Activated CD8-positive, alpha-beta memory T cell treated with anti-CD3 and anti-CD28 coated beads for 48 hours (primary cell): ENCODE data around the gene BTBD1.
"Not testable (repeated sequence)": the region's sequence is repeated elsewhere in the genome, so short reads cannot be mapped to it uniquely, and the experiment has no call there.

Experiments
- DNase-seq, 3 experiments: peaks; one replicate each; pipeline ENCODE4 v3.0.0-alpha.2; 2020; ENCODE audit warnings: low read depth in 2 of 3, low spot score in 2 of 3

BTBD1 gene

DNA sequence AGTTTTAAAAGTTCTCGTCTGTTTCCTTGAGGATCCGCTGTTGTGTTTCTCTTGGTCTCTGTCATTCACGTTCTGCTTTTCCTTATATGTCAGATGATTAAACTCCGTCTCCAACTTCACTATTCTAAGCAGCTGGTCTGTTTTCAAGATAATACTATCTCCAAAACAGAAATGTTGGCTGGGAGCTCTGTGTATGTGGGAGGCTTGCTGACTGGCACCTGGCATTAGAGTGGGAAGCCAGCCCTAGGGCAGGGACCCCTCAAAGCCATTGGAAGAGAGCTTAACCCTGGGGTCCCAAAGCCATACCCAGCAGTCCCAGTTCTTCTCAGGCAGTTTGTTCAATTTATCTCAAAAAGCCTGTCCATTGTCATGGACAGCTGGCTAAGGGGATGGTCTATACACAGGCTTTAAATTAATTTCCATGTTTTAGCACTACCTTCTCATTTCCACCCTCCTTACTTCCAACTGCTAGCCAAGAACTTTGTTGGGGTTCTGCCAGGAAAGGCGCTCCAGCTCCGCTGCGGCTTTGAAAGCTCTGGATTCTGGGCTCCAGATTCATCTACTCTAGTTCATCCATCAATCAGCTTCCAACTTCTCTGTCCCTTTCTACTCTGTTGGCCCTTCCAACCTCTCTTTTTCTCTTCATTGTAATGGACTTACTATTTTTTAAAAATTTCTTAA is 9.2 kb downstream of the BTBD1 start:
- no peak for DNase-seq

DNA sequence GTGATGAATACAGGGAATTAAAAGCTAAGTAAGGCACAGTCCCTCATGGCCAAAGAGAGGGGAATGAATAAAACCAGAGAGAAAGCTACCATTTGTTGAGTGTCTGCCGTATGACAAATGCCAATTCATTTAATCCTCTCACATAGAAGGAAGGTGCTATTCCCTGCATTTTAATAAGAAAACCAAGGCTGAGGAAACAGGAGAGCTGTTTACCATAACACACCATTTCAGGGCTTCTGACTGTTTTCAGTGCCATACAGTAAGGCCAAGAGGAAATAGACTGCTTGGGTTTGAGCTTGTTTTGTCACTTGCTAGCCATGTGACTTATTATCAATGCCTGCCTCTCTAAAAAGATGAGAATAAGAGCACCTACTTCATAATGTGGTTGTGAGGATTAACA is 10.1 kb downstream of the BTBD1 start:
- no peak for DNase-seq

DNA sequence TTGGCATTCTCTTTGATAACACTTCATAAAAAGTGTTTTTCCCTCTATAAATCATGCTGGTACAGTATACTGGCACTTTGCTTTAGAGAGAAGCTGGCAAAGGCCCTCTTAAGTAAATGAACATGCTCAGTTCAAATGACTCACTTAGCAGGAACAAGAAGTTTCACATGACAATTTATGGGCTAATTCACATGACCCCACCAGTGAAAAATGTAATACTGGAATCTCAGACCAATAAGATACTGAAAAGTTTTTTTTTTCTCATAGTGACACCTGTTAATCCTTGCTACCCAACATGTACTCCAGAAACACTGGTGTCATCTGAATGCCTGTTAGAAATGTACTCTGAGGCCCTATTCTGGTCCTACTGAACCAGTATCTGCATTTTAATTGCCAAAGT is 13.9 kb downstream of the BTBD1 start:
- DNase-seq, result no peak

DNA sequence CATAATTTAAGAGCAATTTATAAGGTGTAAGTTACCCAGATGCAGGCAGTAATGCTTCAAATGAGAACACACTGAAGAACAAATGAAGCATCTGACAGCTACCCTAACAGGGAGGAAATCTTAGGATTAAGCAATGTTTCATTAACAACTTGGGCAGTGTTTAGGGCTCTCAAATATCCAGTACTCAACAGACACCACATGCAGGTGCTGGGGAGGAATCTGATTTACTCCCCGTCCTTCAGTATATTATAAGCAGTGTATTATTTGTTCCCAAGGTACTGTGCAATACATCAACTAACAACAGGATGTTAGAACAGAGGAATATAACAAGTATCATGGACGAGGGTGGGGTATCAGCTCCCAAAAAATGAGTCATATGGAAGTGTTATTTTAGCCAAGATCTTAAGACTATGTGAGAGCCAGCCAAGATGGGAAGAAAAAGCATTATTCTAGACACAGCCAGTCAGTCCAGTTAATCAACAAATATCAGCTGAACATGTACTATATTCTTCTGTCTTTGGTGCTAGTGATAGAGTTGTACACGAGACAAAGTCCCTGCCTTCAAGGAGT is 20.4 kb downstream of the BTBD1 start:
- no peak for DNase-seq

DNA sequence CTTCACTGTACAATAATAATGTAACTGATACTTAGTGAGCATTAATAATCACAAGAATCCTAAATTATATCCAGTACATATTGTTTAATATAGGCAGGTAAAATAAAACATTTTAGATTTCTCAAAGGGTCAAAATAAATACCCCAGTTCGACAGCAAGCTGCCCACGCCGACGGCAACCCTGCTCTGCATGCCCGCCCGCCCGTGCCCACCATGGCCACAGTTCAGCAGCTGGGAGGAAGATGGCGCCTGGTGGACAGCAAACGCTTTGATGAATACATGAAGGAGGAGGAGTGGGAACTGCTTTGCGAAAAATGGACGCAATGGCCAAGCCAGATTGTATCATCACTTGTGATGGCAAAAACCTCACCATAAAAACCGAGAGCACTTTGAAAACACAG is 22.9 kb downstream of the BTBD1 start:
- DNase-seq, result no peak

DNA sequence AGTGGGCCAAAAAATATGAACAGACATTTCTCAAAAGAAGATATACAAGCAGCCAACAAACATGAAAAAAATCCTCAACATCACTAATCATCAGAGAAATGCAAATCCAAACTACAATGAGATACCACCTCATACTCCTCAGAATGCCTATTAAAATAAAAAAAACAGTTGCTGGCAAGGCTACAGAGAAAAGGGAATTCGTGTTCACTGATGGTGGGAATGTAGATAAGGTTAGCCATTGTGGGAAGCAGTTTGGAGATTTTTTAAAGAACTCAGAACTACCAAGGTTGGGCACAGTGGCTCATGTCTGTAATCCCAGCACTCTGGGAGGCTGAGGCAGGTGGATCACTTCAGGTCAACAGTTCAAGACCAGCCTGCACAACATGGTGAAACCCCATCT is 27.8 kb downstream of the BTBD1 start:
- no peak for DNase-seq

DNA sequence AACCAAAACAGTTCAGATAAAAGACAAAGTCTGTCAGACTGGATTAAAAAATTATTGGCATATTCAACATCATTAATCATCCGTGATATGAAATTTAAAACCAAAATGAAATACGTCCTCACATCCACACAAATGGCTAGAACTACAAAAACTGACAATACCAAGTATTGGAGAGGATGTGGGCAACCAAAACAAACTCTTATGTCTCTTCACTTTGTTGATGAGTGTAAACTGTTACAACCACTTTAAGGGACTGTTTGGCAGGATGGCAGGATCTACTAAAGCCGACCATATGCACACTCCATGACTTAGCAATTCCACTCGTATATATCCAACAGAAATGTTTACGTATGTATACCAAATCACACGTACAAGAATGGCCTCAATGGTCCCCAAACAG is 30.8 kb downstream of the BTBD1 start:
- no peak for DNase-seq

DNA sequence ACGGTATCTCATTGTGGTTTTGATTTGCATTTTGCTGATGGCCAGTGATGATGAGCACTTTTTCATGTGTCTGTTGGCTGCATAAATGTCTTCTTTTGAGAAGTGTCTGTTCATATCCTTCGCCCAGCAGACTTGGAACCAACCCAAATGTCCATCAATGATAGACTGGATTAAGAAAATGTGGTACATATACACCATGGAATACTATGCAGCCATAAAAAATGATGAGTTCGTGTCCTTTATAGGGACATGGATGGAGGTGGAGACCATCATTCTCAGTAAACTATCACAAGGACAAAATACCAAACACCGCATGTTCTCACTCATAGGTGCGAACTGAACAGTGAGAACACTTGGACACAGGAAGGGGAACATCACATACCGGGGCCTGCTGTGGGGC is 35.8 kb downstream of the BTBD1 start:
- not testable (repeated sequence) for DNase-seq

DNA sequence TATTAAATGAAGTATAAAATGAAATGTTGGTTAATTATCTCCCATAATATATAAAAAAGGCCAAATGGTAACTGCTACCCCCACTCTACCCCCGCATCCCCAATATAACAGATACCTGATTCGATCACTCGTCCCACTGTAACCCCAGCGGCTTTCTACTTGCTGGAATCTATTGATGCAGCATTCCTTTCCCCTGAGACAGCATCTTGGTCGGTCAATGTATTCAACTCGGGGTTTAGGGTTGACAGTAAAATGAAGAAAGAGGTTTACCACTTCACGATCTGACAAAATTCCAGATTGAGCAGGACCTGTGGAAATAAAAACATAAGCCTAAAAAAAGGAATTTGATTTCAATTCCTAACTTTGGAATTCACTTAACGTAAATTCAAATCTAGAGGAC is 37.0 kb downstream of the BTBD1 start:
- no peak for DNase-seq

DNA sequence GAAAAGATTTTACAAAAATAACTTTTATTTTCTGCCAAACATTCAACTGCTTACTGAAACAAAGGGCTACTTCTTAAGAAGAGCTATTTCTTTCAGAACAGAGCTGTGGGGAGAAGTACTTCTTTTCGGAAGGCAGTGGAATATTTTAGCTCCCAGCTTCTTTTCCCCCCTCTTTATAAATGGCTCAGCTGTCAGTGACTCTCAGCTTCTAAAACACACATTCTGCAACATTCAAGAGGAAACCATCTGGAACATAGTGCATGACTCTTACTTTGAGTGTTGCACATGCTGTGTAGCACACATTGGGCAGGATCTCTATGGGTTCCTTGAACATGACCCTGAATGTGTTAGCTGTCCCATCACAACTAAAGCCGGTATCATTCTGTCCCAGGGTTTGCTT is 48.6 kb downstream of the BTBD1 start:
- no peak for DNase-seq

DNA sequence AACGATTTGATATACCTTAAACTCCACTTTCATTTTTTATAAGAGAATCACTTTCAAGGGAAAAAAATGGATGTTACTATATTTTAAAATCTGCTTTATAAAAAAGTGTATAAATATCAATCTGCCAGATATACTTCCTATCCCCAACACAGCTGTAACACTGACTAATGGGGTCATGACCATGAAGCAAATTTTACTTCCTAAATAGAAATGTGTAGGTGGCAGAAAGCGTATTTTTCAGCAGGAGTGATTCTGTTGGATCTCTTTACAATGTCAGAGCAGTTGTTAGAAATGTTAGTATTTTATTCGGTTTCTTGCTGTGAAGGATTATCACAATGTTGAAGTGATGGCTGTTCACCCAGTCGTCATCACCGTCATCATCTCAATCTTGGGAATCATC is 50.1 kb downstream of the BTBD1 start:
- DNase-seq, result no peak

DNA sequence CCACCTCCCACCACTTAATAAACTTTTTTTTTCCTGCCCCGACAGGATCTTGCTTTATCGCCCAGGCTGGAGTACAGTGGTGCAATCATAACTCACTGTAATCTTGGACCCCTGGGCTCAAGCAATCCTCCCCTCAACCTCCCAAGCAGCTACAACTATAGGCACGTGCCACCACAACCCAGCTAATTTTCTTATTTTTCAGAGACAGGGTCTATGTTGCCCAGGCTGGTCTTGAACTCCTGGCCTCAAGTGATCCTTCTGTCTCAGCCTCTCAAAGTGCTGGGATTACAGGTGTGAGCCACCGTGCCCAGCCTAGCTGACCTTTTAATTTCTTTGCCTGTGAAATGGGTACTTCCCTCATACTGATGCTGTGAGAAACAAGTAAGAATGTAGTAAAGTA is 51.7 kb downstream of the BTBD1 start:
- no peak for DNase-seq

DNA sequence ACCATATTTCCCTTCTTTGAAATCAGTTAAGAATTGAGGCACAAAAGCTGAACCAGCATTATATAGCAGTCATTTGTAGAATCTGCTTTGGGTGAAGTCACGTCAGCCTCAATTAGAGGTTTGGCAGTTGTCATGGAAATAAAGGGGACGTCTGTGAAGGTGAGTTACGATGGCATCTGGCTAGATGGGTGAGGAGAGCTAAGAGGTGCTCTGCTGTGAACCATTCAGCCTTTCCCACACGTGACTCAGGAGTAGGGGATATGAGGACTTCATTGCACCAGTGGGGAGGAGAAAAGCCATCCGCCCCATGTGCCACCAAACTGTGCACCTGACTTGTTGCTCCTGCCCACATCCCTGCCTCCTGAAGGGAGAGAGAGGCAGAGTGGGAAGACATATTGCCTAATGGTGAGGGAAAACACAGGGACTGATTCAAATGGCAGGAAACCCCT is 52.8 kb downstream of the BTBD1 start:
- no peak for DNase-seq

DNA sequence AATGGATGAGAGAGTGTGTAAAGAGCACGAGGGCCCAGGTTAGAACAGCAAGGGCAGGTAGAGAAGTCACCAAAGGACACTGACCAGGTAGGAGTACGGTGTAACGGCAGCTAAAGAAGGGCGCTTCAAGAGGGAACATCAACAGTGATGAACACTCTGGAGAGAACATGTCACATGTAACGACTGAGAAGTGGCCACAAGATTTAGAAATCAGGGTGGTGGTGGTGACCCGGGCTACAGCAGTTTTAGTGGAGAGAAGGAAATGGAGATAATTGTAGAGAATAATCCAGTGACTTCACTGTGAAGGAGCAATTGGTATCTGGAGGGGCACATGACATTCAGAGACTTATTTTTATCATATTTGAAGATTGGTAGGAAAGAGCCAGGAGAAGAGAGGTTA is 54.4 kb downstream of the BTBD1 start:
- no peak for DNase-seq

DNA sequence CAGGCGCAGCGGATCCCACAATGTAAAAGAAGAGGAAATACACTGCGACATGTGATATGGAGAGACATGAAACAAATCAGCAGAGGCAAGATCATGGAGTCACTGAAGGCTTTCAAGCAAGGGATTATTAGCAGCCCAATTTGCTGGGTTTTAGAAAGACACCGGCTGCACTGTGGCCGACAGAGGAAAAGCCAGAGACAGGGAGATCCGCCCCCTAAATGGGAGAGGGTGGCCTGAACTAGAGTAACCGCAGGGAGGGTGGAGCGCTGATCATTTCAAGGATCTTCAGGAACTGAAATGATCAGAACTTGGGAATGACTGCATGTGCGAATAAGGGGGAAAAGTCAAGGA is 55.0 kb downstream of the BTBD1 start:
- DNase-seq, result no peak

DNA sequence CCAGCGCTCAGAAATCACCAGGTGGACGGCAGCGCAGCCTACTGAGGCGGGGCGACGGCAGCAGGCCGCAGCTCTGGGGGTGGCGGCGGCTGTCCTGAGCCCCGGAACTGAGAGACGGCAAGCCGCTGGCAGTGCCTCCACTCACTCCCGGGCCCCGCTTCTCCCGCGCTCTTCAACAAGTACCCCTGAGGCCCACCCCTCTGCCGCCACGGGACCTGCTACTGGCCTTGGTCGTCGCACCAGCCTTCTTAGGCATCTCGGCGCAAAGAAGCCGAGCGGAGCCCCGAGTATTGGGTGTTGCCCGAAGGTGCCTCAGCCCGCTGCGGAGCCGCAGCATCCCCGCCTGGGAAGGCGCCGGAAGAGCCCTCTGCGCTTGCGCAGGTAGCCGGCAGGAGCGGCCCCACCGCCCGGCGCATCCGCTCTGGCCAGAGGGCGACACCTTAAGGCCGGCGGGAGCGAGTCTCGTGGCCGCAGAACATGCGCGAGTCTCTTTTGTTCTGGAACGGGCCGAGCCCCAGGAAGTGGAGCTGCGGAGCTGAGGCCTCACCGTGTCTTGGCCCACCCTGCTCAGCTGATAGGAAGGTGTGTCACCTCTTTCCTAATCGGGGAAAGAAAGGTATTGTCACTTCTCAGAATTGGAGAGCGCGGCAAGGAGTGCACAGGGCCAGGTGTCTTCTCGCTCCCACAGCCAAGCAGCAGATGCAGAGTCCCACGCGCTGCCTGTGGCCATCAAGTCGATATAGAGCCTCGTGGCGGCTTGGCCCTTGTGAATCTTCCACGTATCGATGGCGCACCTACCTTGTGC is 55.6 kb downstream of the BTBD1 start, which contains the start of gene C15orf40:
Gene C15orf40, minus strand, starts transcription at position 369 of the 805 bp plus-strand sequence. Its CDS starts 32 bp downstream, at position 337.
- DNase-seq, result peak; percentile 52 to 86 (median 74)

DNA sequence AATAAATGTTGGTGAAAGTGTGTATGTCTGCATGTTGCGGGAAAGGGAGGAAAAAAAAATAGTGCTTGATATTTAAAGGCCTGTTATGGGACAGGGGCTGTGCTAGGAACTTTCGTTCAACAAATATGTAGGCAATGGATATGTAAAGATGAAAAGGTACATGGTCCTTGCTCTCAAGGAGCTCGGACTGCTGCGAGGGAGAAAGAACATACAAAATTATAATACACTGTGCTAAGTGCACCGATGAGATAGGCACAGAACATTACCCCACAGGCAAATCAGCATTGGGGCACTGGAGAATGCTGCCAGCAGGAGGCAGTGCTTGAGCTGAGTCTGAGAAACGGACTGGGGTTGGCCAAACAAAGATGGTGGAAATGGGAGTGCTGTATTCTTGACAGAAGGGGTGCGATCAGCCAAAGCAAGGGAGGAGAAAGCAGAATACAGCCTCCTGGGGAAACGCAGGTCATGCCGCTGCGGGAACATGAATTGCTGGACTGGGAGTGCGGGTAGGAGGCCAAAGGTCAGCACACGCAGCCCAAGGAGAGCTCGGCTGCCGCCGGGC is 56.3 kb downstream of the BTBD1 start:
- DNase-seq, result peak; percentile 36 to 52 (median 37)

DNA sequence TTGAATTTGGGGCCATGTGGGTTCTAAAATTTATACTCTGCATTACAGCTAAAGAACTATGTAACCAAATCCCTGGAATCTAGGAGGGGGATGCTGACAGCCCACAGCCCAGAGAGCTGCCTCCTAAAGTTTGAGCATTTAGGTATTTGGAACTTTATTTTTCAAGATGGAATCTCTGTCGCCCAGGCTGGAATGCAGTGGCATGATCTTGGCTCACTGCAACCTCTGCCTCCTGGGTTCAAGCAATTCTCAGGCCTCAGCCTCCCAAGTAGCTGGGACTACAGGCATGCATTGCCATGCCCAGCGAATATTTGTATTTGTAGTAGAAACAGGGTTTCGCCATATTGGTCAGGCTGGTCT is 66.4 kb downstream of the BTBD1 start:
- not testable (repeated sequence) for DNase-seq

DNA sequence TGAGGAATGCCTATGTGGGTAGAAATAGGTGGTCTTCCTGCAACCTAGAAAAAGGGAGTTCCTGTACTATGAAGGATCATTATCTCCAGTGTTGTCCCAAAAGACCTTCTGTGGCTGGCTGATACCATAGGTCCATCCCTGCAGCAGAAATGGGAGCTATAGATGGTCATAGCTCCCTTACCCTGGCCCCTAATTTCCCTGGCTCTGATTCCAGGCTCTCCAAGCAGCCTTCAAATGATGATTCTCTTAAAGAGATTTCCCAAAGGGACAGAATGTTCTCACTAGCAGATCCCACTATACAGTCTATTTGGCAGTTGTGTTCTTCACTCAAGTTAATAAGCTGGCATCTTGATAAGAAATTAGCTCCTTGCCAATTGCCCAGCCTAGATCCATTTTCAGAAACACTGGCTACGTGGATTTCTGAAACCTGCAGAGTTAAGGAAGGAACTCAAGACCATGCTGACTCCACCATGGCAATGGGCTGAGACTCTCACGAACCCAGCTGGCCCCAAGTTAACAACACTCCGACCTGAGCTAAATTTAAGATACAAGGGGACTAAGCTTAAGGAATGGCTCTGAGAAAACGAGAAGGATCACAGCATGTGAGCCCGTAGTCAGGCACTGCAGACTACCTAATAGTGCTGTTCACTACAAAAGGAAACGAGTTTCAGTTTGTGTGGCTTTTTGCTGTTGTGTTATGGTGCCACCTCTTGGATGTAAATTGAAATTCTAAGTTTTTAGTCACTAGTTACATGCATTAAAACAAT is 67.0 kb downstream of the BTBD1 start:
- no peak for DNase-seq

DNA sequence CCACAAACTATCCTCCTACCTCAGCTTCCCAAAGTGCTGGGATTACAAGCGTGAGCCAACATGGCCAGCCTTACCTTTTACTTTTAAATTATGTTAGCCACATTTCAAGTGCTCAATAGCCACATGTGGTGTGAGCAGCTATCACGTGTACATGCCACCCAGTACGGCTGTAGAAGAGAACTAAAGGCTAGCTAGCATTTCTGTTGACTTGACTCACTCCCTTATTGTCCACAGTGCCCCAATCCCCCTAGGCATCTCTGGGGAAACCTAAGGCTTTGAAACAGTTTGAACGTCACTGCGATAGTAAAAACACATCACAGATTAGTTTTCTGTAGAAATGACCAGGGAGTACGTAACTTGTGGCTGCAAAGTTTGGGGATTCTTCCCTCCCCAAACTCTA is 67.6 kb downstream of the BTBD1 start:
- DNase-seq, result no peak

DNA sequence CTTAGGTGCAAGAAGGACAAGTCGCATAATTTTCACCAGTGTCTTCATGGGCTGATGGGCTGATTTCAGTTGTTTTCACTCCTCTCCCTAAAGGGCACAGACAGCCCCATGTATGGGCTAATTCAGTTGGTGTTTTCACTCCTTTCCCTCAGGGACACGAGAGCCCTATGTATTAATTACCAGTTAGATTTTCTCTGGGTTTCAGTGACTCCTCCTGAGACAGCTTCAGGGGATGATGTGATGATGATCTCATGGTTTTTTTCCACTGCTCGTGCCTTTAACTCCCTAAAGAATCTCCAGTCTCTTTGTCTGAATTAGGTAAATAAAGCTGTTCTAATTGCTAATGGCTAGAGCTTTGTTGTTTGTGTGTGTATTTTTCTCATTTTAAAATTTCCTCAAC is 71.1 kb downstream of the BTBD1 start:
- no peak for DNase-seq
